Gastroesophageal sphincter (tissue), 4 donors: ENCODE data around the gene HES4. TPM values are rescaled to one million over a fixed set of nuclear protein-coding genes. Genes with fewer than 3 reads are reported as not detected.

Experiments used
- ATAC-seq: fragments of 150-250 bp; one replicate; pipeline ENCODE4 v1.9.1; 2016; ENCODE audit warnings: mild to moderate bottlenecking, moderate library complexity
- H3K27ac ChIP-seq, 4 donors: fragments of 200-600 bp; sonication (generic) in 3 of 4; 1 replicate in 3 of 4; 2 replicates in 1 of 4; pipeline ENCODE4 v1.5.1; 2016 to 2019
- H3K27me3 ChIP-seq: fragments of 200-600 bp; sonication (generic); one replicate; pipeline ENCODE4 v1.5.1; 2019
- H3K36me3 ChIP-seq, 2 donors: fragments of 200-600 bp; sonication (generic); one replicate each; pipeline ENCODE4 v1.5.1; 2019; ENCODE audit warnings: control low read depth in 1 of 2
- H3K4me1 ChIP-seq, 3 donors: fragments of 200-600 bp; sonication (generic); 1 replicate in 2 of 3; 2 replicates in 1 of 3; pipeline ENCODE4 v1.5.1; 2016 to 2019; ENCODE audit warnings: control low read depth in 2 of 3
- H3K4me3 ChIP-seq, 2 donors: fragments of 200-600 bp; sonication (generic); one replicate each; pipeline ENCODE4 v1.5.1; 2019; ENCODE audit warnings: mild to moderate bottlenecking in 1 of 2, moderate library complexity in 1 of 2
- H3K9me3 ChIP-seq, 3 donors: fragments of 200-600 bp; sonication (generic); one replicate each; pipeline ENCODE4 v1.5.1; 2017 to 2019; ENCODE audit warnings: control low read depth in 2 of 3
- EP300 ChIP-seq: sonication (generic); formaldehyde crosslinking; IDR thresholded peaks from one replicate; pipeline ENCODE4 v1.6.1; 2017; ENCODE audit warnings: antibody characterized with exemption, mild to moderate bottlenecking
- POLR2A ChIP-seq, 2 donors: fragments of 450-650 bp; IDR thresholded peaks; one replicate each; pipeline ENCODE4 v1.6.1; 2017; ENCODE audit warnings: antibody characterized with exemption in 2 of 2, mild to moderate bottlenecking in 2 of 2, moderate library complexity in 1 of 2
- POLR2AphosphoS5 ChIP-seq: sonication (generic); formaldehyde crosslinking; IDR thresholded peaks from one replicate; pipeline ENCODE4 v1.6.1; 2017; ENCODE audit warnings: antibody characterized with exemption
- WGBS, 2 donors: methylation state at CpG; one replicate each; pipeline ENCODE4 v1.1.5; 2018; ENCODE audit warnings: low coverage in 1 of 2; 5-methylcytosine and 5-hydroxymethylcytosine counted together
- total RNA-seq, 4 donors: library from RNA; depleted of rRNA; stranded (reverse); fragments of >200 nt; gene quantifications; one replicate each; pipeline ENCODE4 v1.1.0, GENCODE V29; 2016
- TF ChIP-seq, protein P1 (sequence below), 4 experiments: fragments of 200-600 bp in 2 of 4; fragments of 450-650 bp in 2 of 4; sonication (generic) in 1 of 4; IDR thresholded peaks; one replicate each; pipeline ENCODE4 v1.5.1; 2017 to 2019; ENCODE audit warnings: antibody characterized with exemption in 4 of 4, mild to moderate bottlenecking in 2 of 4, moderate library complexity in 2 of 4

HES4 gene
- total RNA-seq, 4 donors from 2014 or later = 33.6 to 77.6 (median 48.4) TPM

DNA sequence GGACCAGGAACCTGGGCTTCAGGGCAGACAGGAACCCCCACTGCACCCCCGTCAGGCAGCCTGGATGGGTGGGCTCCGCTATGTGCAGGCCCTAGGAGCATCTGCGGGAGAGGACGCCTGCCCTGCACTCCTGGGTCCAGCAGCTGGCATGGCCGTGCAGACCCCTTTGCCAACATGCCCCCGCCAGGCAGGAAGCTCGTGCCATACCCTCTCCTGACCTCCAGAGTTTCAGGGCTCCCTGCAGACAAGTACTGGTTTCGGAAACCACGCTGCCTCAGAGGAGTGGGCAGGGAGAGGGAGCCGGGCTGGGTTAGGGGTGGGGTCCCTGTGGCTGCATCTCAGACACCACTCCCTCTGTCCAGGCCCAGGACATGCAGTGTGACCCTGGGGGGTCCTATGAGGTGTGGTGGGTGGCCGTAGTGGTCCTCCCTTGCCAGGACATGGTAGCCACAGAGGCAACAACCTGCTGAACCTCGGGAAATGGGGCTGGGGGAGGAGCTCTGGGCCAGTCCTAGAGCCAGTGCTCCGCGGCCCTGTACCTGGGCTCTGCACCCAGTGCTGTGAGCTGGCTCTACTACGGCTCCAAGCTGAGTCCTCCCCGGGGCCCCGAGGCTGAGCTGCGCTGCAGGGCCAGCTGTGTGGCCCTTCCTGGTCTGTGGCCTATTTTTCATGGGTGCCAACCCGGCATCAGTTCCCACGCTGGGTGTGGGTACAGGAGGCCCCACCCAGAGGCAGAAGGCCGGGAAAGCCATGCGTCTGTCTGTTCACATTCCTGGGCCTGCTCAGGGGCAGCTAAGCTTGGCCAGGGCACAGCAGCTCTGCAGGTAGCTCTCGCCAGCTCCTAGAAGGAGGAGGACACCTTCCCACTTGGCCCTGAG lies 32.2 kb downstream of the HES4 start:
- Histone ChIP-seq H3K4me3 (no peak overlapping the region), H3K36me3 (peaks cover 0 to 21% of the 10 kb centered on the region in 2 donors), H3K4me1 (peaks cover 0 to 20% (median 13%) of the 10 kb centered on the region in 3 donors), H3K9me3 (no peaks in the 10 kb centered on the region), H3K27ac (no peak overlapping the region), H3K27me3 (peaks cover 57% of the 10 kb centered on the region)
- TF ChIP-seq, protein P1, sequence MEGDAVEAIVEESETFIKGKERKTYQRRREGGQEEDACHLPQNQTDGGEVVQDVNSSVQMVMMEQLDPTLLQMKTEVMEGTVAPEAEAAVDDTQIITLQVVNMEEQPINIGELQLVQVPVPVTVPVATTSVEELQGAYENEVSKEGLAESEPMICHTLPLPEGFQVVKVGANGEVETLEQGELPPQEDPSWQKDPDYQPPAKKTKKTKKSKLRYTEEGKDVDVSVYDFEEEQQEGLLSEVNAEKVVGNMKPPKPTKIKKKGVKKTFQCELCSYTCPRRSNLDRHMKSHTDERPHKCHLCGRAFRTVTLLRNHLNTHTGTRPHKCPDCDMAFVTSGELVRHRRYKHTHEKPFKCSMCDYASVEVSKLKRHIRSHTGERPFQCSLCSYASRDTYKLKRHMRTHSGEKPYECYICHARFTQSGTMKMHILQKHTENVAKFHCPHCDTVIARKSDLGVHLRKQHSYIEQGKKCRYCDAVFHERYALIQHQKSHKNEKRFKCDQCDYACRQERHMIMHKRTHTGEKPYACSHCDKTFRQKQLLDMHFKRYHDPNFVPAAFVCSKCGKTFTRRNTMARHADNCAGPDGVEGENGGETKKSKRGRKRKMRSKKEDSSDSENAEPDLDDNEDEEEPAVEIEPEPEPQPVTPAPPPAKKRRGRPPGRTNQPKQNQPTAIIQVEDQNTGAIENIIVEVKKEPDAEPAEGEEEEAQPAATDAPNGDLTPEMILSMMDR (IDR thresholded peaks at IDR 0.05) = no peak
- TF ChIP-seq POLR2AphosphoS5 (no peak), POLR2A (IDR thresholded peaks at IDR 0.05) (no peak), EP300 (no peak)
- ATAC-seq = no peak
- WGBS, 2 donors = 30% methylated on average over 2 of the region's 23 CpGs; no CpG with 5 or more reads in 1 of the 2 donors

GRCh38 chr1:966704-967300 lies 33.1 kb downstream of the HES4 start:
- H3K4me3 ChIP-seq = peak overlapping the region; percentile 35 to 64
- no peaks in the 10 kb centered on the region for H3K9me3 ChIP-seq
- H3K27me3 ChIP-seq = peaks cover 48% of the 10 kb centered on the region
- peaks cover 0 to 21% (median 13%) of the 10 kb centered on the region in 3 donors for H3K4me1 ChIP-seq
- ATAC-seq = peak; percentile 76
- TF ChIP-seq EP300 = no peak
- TF ChIP-seq POLR2A (IDR thresholded peaks at IDR 0.05) = peak in 1 of 2 donors; percentile 27
- peak overlapping the region in 3 of 4 donors; percentile 67 to 72 (median 69) for H3K27ac ChIP-seq
- WGBS, 2 donors = no CpG with 5 or more reads among the region's 60 CpGs
- H3K36me3 ChIP-seq = peaks cover 0 to 30% of the 10 kb centered on the region in 2 donors

DNA sequence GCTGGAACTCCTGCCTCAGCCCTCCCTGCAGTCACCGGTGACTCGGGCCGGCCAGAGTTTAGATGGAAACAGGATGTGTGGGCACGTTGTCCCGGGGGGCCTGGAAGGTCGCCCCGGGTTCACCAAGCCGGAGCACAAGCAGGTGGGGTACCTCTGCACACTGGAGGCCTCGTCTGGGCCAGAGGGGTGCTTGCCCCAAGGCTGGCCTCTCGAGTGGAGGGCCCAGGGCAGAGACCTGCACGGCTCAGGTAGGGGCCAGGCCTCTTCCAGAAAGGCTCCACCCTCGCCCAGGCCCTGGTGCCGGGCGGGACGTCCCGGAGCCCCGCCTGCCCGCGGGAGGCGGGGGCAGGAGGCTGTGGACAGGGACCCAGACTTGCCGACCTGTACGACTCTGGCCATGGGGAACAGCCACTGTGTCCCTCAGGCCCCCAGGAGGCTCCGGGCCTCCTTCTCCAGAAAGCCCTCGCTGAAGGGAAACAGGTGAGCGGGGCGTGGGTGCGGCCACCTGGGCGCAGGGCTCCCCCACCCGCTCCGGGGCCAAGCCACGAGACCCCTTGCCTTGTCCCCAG lies 33.7 kb downstream of the HES4 start, which contains the start of gene PLEKHN1:
Gene PLEKHN1 (plus strand): TSS at position 348 of the 569 bp plus-strand sequence. CDS start 50 bp downstream, at position 398.
- no peaks in the 10 kb centered on the region for H3K9me3 ChIP-seq
- peaks cover 0 to 31% of the 10 kb centered on the region in 2 donors for H3K36me3 ChIP-seq
- peak within 1 kb of the TSS; percentile 35 to 64 for H3K4me3 ChIP-seq
- peak within 1 kb of the TSS in 3 of 4 donors; percentile 67 to 72 (median 69) for H3K27ac ChIP-seq
- no CpG with 5 or more reads among the region's 31 CpGs for WGBS, 2 donors
- ATAC-seq = peak; percentile 19
- TF ChIP-seq POLR2A (IDR thresholded peaks at IDR 0.05) (no peak), EP300 (no peak), POLR2AphosphoS5 (no peak)
- TF ChIP-seq, protein P1 (IDR thresholded peaks at IDR 0.05) = no peak
- H3K4me1 ChIP-seq = peaks cover 0 to 27% (median 13%) of the 10 kb centered on the region in 3 donors
- peaks cover 42% of the 10 kb centered on the region for H3K27me3 ChIP-seq

GRCh38 chr1:965526-966134 lies 34.3 kb downstream of the HES4 start:
- H3K27me3 ChIP-seq = peaks cover 36% of the 10 kb centered on the region
- peak overlapping the region in 1 of 2 donors; percentile 64 for H3K4me3 ChIP-seq
- ATAC-seq = no peak
- H3K4me1 ChIP-seq = peaks cover 0 to 32% (median 13%) of the 10 kb centered on the region in 3 donors
- 67% methylated on average over 6 of the region's 26 CpGs; no CpG with 5 or more reads in 1 of the 2 donors for WGBS, 2 donors
- H3K36me3 ChIP-seq = peaks cover 0 to 31% of the 10 kb centered on the region in 2 donors
- H3K27ac ChIP-seq = no peak overlapping the region
- TF ChIP-seq EP300 = no peak
- no peak for TF ChIP-seq POLR2A (IDR thresholded peaks at IDR 0.05)
- TF ChIP-seq, protein P1 (IDR thresholded peaks at IDR 0.05) = no peak
- no peak for TF ChIP-seq POLR2AphosphoS5
- H3K9me3 ChIP-seq = no peaks in the 10 kb centered on the region
